Activated CD4-positive, alpha-beta T cell treated with anti-CD3 and anti-CD28 coated beads, Interleukin-2, Interleukin-4, amounts not matched to agents 100 ng/mL and 50 ng/mL, durations not matched to agents 16 hours and 8 hours (primary cell): ENCODE measurements around the gene OR52E5.
A peak's percentile ranks its signal among the peaks of the same experiment; 100 is the strongest.

Experiments used
- DNase-seq: peaks from one replicate; pipeline ENCODE4 v3.0.0-alpha.2; 2020; ENCODE audit warnings: low spot score

Gene OR52E5

DNA sequence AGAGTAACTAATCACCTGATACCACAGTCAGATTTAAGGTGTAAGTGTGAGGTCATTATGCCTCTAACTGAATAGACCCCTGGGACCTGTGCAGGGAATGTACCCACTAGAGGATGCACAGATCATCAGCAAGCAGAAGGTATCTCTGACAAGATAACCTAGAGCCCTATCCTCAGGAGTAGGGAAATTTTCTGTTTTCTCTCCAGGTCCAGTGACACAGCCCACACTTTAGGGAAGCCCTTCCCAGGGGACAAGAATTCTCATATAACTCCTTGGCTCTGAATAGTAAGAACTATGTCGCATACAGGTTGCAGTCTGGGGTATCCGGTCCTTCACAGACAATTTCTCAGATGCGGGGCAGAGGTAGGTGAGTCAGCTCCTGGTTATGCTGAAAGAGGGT lies at the start of gene OR52E5:
Gene OR52E5 (plus strand): TSS at position 301 of the 400 bp plus-strand sequence. CDS start 7,569 bp downstream, outside the sequence.
- no peak for DNase-seq

DNA sequence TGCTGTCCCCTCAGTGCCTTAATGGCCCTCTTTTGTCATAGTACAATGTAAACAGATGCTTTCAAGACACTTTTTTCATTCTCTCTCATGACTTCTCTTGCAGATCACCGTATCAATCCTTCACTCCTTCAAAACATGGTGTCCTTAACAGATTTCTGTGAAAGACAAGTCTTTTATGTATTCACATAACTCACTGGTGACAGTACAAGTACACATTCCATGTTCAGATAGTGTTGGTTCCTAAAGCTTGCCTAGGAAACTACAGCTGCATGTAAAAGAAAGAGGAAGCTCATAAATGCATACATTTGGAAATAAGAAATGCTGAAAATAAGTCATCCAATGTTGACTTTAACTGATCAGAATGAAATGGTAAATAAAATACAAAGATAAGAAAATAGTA lies 46.3 kb upstream of the OR52E5 start:
- DNase-seq, result no peak

DNA sequence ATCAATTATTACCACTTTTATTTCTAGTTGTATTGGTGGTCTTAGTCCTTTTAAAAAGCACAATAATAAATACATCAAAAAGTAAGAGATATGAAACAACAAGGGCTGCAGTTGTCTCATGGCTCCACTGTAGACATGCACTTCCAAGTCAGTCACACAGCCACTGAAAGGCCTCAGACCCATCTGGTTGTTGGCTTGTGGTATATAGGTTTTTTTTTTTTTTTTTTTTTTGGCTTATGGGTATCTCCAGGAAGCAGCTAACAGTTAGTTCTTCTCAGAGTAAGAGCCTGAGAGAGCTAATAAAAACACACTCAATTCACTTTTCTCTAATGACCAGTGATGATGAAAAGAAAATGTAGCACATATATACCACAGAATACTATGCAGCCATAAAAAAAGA lies 45.3 kb upstream of the OR52E5 start:
- DNase-seq, result no peak

DNA sequence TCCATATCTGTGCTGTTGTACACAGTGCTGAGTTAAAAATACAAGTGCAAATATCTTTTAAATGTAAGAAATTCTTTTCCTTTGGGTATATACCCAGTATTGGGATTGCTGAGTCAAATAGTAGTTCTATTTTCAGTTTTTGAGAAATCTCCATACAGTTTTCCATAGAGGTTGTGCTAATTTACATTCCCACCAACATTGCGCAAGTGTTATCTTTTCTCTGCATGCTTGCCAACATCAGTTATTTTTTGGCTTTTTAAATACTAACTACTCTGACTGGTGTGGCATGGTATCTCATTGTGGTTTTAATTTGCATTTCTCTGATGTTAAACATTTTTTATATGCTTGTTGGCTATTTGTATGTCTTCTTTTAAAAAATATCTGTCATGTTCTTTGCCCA lies 42.0 kb upstream of the OR52E5 start:
- no peak for DNase-seq

DNA sequence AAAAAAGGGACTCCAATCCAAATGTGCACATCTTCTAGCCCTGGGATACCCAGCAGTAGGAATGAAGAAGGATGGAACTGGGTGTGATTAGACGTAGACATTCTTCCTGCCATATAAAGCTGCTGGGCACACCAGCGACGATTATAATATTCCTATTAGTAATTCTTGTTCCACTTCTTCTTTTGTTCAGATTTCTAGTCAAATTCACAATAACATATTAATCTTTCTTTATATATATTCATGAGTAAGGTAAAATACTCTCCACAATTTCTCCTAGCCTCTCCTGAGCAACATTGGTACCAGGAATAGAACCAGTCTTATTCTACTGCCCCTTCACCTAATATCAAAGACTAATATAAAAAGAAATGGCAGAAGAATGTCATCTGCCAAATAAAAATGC lies 35.4 kb upstream of the OR52E5 start, which contains the start of gene OR52E8:
Gene OR52E8 (minus strand): TSS at position 101 of the 400 bp plus-strand sequence. CDS start 0 bp downstream, at position 101.
- DNase-seq, result no peak

DNA sequence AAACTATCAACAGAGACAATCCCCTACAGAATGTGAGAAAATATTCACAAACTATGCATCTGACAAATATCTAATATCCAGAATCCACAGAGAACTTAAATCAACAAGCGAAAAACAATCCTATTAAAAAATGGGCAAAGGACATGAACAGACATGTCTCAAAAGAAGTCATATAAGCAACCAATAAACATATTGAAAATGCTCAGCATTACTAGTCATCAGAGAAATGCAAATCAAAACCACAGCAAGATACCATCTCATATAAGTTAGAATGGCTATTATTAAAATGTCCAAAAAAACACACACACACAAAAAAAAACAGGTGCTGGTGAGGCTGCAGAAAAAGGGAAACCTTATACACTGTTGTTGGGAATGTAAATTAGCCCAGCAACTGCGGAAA lies 27.2 kb upstream of the OR52E5 start:
- DNase-seq, result no peak

DNA sequence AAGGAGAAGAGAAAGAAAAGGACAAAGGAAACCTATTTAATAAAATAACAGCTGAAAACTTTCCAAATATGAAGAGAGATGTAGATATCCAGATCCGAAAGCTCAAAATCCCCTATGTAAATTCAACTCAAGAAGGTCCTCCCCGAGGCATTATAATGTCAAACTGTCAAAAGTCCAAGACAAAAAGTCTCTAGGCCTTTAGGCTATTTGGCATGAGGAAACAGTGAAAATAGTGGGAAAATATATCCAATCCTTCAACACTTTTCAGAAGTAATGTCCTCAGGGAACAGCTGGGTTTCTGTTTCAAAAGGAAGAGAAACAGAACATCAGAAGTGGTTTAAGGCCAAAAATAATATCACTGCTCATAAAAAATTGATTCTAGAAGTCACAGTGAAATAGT lies 14.4 kb upstream of the OR52E5 start:
- no peak for DNase-seq

DNA sequence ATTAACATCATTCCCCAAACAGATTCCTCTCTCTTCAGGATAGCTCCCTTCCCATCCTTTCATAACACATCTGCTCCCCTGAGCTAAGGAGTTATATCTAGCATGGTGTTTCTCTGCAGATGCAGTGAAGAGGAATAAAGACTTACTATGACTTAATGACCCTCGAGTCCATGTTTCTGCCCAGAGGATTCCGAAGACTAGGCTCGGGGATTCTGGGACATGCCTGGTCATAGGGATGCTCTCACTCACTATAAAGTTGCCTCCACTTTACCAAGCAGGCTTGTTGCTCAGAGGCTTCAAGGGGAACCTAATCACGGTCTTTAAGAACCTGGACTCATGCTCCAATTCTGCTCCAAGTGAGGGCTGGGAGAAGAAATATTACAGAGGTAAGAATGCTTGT lies 12.7 kb upstream of the OR52E5 start, which contains the start of gene OR52E4:
Gene OR52E4 (plus strand): TSS at position 301 of the 400 bp plus-strand sequence. CDS start 3,664 bp downstream, outside the sequence.
- DNase-seq, result no peak

DNA sequence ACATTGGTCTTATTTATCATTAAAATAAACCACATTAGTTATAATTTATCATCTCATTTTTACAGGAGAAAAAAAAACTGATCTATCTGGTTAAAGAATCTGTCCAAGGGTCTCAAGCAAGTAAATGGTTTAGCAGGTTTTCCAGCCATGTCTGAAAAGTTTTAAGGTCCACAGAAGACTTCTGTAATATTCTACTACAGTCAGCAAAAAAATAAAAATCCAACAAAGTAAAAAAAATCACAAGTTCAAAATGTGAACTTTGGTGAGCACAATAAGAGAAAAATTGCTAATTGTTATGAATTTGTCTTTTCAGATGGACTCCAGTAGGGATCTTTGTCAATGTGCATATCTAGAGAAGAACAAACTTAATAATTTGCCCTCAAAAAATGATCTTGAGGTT lies 11.3 kb upstream of the OR52E5 start:
- no peak for DNase-seq

DNA sequence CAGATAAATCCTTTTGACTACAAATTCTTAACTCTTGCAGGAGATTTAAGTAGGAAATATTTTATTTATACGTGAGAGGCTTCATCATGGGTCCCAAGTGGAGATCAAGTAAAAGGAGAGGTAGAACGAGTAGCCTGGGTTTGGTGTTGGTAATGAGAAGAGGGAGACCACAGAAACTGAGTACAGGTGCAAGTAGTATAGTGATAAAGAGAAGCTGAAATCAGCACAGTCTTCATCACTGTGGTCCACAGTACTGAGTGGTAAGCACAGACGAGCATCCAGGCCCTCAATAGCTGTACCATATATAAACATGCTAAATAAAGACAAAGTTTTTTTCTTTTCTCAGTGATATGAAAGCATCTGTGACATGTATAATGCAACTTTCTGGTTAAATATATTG lies 5.8 kb upstream of the OR52E5 start:
- DNase-seq, result no peak

DNA sequence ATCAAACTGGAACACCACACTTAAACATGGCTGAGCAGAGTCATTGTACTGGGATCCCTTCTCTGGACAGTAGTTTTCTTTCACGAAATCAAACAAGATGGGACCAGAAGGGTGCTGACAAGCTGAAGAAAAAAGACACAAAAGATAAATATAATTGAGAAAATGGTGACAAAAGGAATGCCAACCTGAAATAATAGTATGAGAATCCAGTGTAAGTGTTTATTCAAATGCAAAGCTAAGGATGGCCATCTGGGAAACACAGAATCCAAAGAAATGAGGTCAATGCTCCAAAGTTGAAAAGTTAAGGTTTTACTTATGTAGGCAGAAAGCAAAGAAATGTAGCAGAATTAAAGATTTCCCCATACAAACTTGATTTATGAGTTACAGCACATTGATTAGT lies 5.3 kb upstream of the OR52E5 start:
- DNase-seq, result no peak

DNA sequence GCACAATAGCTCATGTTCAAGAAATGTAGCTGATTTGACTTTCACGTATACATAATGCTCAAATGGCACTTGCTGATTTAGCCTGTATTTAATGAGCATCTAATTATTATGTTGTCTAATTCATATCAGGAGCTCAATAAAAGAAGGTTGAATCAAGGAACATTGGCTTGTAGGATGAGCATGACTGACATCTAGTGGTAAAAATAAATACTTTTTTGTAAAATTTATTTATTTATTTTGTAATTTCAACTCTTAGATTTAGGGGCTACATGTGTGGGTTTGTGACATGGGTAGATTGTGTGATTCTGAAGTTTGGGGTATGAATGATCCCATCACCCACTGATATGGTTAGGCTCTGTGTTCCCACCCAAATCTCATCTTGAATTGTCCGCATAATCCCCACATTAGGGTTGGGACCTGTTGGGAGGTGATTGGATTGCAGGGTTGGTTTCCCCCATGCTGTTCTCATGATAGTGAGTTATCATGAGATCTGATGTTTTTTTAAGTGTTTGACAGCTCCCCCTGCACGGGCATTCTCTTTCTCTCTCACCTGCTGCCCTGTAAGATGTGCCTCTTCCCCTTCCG lies 1.7 kb upstream of the OR52E5 start:
- DNase-seq, result no peak

DNA sequence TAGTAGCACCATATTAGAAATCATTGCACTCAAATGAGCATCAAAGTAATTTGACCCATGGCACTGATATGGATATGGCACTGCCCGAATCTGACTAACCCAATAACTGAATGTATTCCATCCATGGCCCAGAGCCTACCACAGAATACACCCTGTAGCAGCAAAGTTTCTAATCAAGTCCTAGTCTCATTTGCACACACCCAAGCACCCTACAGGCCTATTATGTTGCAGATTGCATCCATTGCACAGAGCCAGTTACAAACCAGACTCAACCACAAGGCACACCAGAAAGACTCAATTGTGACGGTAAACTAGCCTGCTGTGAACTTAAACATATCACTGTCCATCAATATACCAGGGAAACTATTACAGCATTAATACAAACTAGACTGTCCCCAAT lies 6.5 kb downstream of the OR52E5 start:
- DNase-seq, result no peak

DNA sequence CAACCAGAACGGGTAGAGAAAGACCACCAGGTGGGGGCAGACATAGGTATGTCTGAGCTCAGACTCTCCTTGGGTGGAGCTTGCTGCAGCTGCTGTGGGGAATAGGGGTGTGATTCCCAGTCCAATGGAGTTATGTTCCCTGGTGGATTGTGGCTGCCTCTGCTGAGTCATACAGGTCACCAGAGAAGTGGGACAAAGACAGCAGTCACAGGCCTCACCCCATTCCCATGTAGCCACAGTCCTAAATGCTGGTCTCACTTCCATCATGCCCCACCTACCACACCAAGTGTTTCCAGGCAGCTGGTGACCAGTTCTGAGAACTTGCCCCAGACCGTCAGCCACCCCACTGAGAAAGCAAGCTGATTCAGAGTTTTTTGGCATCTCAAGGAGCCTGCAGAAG lies 17.5 kb downstream of the OR52E5 start:
- no peak for DNase-seq

DNA sequence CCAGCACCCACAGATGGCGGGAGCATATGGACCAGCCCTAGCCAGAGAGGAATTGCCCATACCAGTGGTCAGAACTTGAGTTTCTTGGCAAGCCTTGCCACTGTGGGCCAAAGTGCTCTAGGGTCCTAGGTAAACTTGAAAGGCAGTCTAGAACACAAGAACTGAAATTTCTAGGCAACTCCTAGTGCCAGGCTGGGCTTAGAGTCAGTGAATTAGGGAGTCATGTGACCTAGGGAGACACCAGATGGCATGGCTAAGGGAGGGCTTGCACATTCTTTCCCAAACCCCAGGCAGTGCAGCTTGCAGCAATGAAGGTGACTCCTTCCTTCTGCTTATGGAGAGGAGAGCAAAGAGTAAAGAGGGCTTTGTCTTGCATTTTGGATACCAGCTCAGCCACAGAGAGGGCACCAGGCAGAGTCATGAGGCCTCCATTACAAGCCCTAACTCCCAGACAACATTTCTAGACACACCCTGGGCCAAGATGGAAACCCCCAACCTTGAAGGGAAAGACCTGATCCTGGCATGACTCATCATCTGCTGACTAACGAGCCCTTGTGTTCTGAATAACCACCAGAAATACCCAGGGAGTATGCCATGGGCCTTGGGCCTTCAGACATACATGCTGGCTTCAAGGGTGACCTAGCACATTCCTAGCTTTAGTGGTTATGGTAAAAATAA lies 29.9 kb downstream of the OR52E5 start:
- peak; percentile 68 for DNase-seq

DNA sequence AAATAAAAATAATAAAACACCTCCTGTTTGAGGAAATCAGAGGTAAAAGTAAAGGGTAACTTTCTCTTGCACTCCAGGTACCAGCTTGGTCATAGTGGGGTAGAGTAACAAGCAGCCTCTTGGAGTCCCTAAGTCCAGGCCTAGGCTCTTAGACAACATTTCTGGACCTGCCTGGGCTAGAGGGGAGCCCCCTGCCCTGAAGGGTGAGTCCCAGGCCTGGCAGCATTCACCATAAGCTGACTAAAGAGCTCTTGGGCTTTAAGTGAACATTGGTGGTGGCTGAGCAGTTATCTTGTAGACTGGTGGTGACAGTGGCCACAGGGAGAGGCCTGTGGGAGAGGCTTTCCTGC lies 30.4 kb downstream of the OR52E5 start:
- DNase-seq, result no peak

DNA sequence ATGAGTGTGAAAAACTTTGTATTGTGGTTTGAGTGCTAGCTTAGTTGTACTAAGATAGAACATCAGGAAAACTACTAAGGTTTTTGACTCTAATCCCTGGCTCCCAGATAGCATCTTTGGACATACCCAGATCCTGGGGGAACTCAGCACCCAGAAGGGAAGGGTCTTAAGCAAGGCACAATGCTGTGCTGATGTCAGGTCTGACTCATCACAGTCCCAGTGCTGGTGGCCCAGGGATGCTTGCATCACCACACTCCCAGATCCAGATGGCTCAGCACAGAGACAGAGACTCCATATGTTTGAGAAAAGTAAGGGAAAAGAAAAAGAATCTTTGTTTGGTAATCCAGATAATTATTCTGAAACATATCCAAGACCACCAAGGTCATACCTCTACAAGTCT lies 30.8 kb downstream of the OR52E5 start:
- DNase-seq, result no peak

DNA sequence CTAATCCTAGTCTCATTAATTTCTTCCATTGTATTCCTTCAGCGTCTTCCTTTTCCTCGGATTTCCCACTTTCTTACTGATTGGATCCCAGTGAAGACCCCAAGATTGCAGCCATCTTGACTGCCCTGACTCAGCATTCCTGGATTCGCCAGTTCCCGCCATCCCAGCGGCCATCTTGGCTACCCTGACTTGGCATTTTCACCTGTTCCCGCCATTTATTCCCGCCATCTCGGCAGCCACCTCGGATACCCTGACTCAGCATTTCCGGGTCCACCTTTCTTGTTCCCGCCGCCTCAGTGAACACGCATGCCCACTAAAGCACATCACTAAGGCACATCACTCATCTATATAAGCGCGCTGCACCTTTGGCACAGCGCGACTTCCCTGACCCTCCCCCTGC lies 35.3 kb downstream of the OR52E5 start:
- no peak for DNase-seq

DNA sequence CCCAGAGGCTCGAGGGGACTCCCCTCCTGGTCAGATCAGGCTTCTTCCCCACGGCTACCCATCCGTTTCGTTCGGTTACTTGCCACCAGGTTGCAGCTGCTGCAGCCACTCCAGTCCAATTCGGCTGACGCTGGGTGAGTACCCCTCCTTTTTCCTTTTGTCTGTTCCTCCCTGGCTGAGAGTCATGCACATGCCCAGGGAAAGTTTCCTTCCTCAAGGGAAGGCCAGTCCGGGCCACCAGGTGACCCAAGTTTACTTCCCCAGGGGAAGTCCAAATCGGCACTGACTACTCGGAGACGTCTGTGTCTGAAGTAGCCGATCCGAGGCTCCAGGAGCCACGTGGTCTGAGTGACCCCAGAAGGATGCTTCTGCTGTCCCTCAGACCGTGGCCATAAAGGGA lies 35.8 kb downstream of the OR52E5 start:
- DNase-seq, result no peak

DNA sequence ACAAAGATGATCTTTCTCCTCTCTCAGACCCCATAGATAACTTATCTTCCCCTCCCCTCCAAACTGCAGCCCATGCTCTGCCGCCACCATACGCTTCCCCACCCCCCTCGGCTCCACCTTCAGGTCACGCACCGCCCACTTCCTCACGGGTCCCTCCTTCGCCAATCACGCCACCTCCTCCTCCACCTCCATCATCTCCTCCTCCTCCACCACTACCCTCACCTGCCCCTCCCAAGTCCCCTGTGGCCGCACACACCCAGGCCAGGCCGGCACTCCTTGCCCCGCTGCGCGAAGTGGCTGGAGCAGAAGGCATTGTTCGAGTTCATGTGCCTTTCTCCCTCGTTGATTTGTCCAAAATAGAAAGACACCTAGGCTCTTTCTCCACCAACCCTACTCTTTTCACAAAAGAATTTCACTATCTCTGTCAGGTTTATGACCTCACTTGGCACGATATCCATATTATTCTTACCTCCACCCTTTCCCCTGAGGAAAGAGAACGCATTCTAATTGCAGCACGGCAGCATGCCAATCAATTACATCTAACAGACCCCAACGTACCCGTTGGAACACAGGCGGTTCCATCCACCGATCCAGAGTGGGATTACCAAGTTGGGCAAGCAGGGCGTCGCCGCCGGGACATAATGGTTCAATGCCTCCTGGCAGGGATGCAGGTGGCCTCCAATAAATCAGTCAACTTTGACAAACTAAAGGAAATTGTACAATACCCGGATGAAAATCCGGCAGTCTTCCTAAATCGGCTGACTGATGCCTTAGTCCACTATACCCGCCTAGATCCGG lies 36.8 kb downstream of the OR52E5 start:
- DNase-seq, result no peak

DNA sequence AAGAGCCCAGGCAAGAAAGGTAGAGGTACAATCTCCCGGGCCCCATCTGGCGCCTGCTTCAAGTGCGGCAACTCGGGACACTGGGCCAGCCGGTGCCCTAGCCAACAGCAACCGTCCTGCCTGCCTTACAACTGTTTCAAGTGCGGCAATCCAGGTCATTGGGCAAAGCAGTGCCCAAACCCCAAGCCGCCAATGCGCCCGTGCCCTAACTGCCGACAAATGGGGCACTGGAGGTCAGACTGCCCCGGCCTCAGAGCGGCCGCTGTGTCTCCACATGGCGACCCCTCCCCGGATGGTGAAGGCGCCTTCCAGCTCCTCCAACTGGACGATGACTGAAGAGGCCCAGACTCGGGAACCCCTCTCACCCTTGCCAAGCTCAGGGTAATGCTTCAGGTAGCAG lies 37.6 kb downstream of the OR52E5 start:
- DNase-seq, result no peak

DNA sequence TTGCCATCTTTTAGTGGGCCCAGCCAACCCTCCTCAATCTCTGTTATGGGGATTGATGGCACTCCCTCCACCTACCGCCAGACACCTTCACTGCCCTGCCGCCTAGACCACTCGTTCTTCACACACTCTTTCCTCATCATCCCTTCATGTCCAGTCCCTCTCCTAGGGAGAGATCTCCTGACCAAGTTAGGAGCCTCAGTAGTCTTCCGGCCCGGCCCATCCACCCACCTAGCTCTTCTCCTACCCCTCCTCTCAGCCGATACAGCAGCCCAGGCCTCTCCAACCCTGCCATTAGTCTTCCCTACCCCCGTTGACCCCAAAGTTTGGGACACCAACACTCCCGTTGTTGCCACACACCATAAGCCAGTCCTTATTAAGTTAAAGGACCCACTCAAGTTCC lies 38.1 kb downstream of the OR52E5 start:
- no peak for DNase-seq

DNA sequence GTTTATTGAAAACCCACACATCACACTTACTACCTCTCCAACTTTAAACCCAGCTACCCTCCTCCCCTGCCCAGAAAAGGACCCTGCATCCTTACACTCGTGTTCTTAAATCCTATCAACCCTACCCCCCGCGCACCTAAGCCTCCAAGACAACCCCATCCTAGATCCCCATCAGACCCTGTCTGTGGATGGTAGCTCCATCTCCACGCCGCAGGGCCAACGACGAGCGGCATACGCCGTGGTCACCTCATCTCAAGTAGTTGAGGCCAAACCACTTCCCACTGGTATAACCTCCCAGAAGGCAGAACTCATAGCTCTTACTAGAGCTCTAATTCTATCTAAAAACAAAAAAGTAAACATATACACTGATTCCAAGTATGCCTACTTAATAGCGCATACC lies 39.7 kb downstream of the OR52E5 start:
- no peak for DNase-seq
